Measurements from ENCODE around the gene COBL.

GRCh38 chr7:51259766-51260165, 56.8 kb downstream of the COBL start:
- TF ChIP-seq POLR2A (IDR thresholded peaks at IDR 0.05), result no peak
- TF ChIP-seq CTCF (IDR thresholded peaks at IDR 0.05), result no peak

Data from uterus (tissue), 2 donors.